Measurements from ENCODE around the gene FUBP3. TPM values are rescaled to one million over a fixed set of nuclear protein-coding genes. Genes with fewer than 3 reads are reported as not detected.
A peak's percentile ranks its signal among the peaks of the same experiment; 100 is the strongest.

Gene FUBP3
- polyA plus RNA-seq, 1 of the 3 experiments (the other 2 are of a cell fraction), result 55.1 TPM

- peaks cover 8% of the 10 kb centered on the region; the same call in 1 of the 2 replicates for H4K20me1 ChIP-seq (ENCODE audit: insufficient read depth)
- H3K27me3 ChIP-seq (ENCODE audit: insufficient read depth), result peaks cover 93% of the 10 kb centered on the region
- no peak overlapping the region for H3K4me2 ChIP-seq
- POLR2A ChIA-PET, result no interaction called here
- H3K4me3 ChIP-seq (ENCODE audit: low read depth in 2 of 2, low read length in 1 of 2), result no peak overlapping the region
- H3K9me3 ChIP-seq, result no peaks in the 10 kb centered on the region
- DNase-seq, result peak; percentile 51
- no peaks in the 10 kb centered on the region for H3F3A ChIP-seq (replicated peaks; ENCODE audit: insufficient read depth)
- H3K4me1 ChIP-seq (ENCODE audit: control insufficient read depth in 1 of 2, insufficient read depth in 2 of 2, low read depth in 1 of 2, low read length in 1 of 2), result peaks cover 0 to 3% of the 10 kb centered on the region in 2 experiments; a peak in 1 of 4 replicates
- H3K9me2 ChIP-seq, result no peaks in the 10 kb centered on the region
- CTCF ChIA-PET, result interaction anchor here (0.7 to 2.0 kb wide), 6 partner anchors 9 to 208 kb away, joined by 3 to 13 read pairs (median 3); no protein-coding TSS in a partner anchor
- no peaks in the 10 kb centered on the region for H3K36me3 ChIP-seq (replicated peaks in 1 of 2; ENCODE audit: control insufficient read depth in 1 of 2, insufficient read depth in 2 of 2, low read length in 1 of 2)
- 26% methylated on average over 31 of the region's 49 CpGs for WGBS (ENCODE audit: low lambda C conversion rate)
- no peak overlapping the region for H3K9ac ChIP-seq
- H2AFZ ChIP-seq (ENCODE audit: low read depth), result no peak overlapping the region
- H3K27ac ChIP-seq (ENCODE audit: low read depth in 2 of 2, low read length in 1 of 2), result no peak overlapping the region
- TF ChIP-seq NRF1 (IDR thresholded peaks at IDR 0.05; ENCODE audit: low read depth, low read length), result no peak
- no peak for TF ChIP-seq ZBTB33 (IDR thresholded peaks at IDR 0.05; ENCODE audit: borderline replicate concordance, low read depth)
- TF ChIP-seq, protein P1, sequence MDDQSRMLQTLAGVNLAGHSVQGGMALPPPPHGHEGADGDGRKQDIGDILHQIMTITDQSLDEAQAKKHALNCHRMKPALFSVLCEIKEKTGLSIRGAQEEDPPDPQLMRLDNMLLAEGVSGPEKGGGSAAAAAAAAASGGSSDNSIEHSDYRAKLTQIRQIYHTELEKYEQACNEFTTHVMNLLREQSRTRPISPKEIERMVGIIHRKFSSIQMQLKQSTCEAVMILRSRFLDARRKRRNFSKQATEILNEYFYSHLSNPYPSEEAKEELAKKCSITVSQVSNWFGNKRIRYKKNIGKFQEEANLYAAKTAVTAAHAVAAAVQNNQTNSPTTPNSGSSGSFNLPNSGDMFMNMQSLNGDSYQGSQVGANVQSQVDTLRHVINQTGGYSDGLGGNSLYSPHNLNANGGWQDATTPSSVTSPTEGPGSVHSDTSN (IDR thresholded peaks at IDR 0.05), result no peak
- TF ChIP-seq, protein P2, sequence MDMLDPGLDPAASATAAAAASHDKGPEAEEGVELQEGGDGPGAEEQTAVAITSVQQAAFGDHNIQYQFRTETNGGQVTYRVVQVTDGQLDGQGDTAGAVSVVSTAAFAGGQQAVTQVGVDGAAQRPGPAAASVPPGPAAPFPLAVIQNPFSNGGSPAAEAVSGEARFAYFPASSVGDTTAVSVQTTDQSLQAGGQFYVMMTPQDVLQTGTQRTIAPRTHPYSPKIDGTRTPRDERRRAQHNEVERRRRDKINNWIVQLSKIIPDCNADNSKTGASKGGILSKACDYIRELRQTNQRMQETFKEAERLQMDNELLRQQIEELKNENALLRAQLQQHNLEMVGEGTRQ (IDR thresholded peaks at IDR 0.05; ENCODE audit: borderline replicate concordance, low read depth, low read length), result no peak
- TF ChIP-seq RAD21 (IDR thresholded peaks at IDR 0.05; ENCODE audit: low read length), result no peak
- TF ChIP-seq MXI1 (IDR thresholded peaks at IDR 0.05; ENCODE audit: low read depth, low read length), result no peak
- TF ChIP-seq GATA2 (CRISPR knock-in tag; IDR thresholded peaks at IDR 0.05), result no peak
- no peak for TF ChIP-seq FOSL2 (IDR thresholded peaks at IDR 0.05; ENCODE audit: borderline replicate concordance, low read depth)
- TF ChIP-seq RXRA (IDR thresholded peaks at IDR 0.05; ENCODE audit: borderline replicate concordance, low read depth), result no peak
- TF ChIP-seq MEF2A (IDR thresholded peaks at IDR 0.05; ENCODE audit: borderline replicate concordance, low read depth), result no peak
- TF ChIP-seq, protein P3, sequence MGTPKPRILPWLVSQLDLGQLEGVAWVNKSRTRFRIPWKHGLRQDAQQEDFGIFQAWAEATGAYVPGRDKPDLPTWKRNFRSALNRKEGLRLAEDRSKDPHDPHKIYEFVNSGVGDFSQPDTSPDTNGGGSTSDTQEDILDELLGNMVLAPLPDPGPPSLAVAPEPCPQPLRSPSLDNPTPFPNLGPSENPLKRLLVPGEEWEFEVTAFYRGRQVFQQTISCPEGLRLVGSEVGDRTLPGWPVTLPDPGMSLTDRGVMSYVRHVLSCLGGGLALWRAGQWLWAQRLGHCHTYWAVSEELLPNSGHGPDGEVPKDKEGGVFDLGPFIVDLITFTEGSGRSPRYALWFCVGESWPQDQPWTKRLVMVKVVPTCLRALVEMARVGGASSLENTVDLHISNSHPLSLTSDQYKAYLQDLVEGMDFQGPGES (IDR thresholded peaks at IDR 0.05; ENCODE audit: low read depth, low read length), result no peak
- no peak for TF ChIP-seq USF1 (IDR thresholded peaks at IDR 0.05; ENCODE audit: borderline replicate concordance, low read depth)
- no peak for TF ChIP-seq EP300 (IDR thresholded peaks at IDR 0.05; ENCODE audit: borderline replicate concordance in 1 of 2, low read depth in 1 of 2, low read length in 1 of 2)
- TF ChIP-seq EZH2phosphoT487 (IDR thresholded peaks at IDR 0.05; ENCODE audit: borderline replicate concordance, low read depth), result no peak; the same call in 1 of the 2 replicates
- no peak for TF ChIP-seq SMC3 (IDR thresholded peaks at IDR 0.05; ENCODE audit: low read depth, low read length)
- TF ChIP-seq TEAD4 (IDR thresholded peaks at IDR 0.05; ENCODE audit: borderline replicate concordance, insufficient read depth), result no peak
- TF ChIP-seq ELF1 (IDR thresholded peaks at IDR 0.05), result no peak
- TF ChIP-seq RCOR1 (IDR thresholded peaks at IDR 0.05; ENCODE audit: low read length), result no peak
- no peaks in the 10 kb centered on the region for H3K79me2 ChIP-seq (ENCODE audit: insufficient read depth)
Observed at GRCh38 chr9:130662099-130662969, 83.0 kb downstream of the FUBP3 start.
